Urinary bladder (tissue), 4 donors: ENCODE results near the gene MDGA2. TPM values are rescaled to one million over a fixed set of nuclear protein-coding genes. Genes with fewer than 3 reads are reported as not detected.
"Not testable (repeated sequence)": the region's sequence is repeated elsewhere in the genome, so short reads cannot be mapped to it uniquely, and the experiment has no call there.

Experiments used
- DNase-seq: peaks from one replicate; pipeline ENCODE4 v3.0.0-alpha.2; 2015; ENCODE audit errors: extremely low spot score
- H3K27ac ChIP-seq: one replicate; pipeline ENCODE4 v1.5.1; 2013; ENCODE audit warnings: low read depth, mild to moderate bottlenecking, moderate library complexity
- H3K36me3 ChIP-seq: one replicate; pipeline ENCODE4 v1.6.1; 2013; ENCODE audit warnings: mild to moderate bottlenecking, moderate library complexity; ENCODE audit not compliant: insufficient read depth
- H3K4me1 ChIP-seq: one replicate; pipeline ENCODE4 v1.6.1; 2013; ENCODE audit warnings: mild to moderate bottlenecking, moderate library complexity; ENCODE audit not compliant: insufficient read depth
- H3K4me3 ChIP-seq: one replicate; pipeline ENCODE4 v1.5.1; 2013; ENCODE audit warnings: low read depth, low read length
- WGBS: extraction: QIAGEN DNeasy Blood & Tissue Kit; methylation state at CpG from one replicate; pipeline ENCODE4 v1.1.7; 2013; 5-methylcytosine and 5-hydroxymethylcytosine counted together
- polyA plus RNA-seq: library from polyadenylated mRNA; stranded (reverse); fragments of 200-250 nt; gene quantifications from one replicate; pipeline ENCODE4 v1.2.3, GENCODE V29; 2013
- total RNA-seq: library from RNA; depleted of rRNA; stranded (reverse); fragments of >200 nt; gene quantifications from one replicate; pipeline ENCODE4 v1.2.3, GENCODE V29; 2014
- donor health status: healthy with polysubstance abuse.
- donor health status: healthy.

MDGA2 gene
- total and polyA plus RNA-seq, 2 donors, result 0.15 to 6.1 TPM

DNA sequence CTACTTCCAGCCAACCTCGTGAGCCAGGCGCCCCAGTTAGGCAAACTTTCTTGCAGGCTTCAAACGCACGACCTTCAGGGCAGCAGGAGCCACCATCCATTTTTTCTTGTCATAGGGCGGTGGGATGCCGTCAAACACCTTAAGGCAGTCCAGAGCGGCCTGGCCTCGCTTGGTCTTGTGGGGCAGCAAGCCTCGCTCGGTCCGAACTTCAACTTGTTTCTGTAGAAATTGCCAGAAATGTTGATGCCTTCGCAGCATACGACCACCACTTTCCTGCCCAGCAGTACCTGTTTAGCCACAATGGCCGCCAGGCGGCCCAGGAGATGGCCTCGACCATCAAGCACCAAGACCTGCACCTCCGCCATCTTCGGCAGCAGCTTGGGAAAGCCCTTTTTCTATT is 474.7 kb downstream of the MDGA2 start:
- Histone ChIP-seq H3K4me1 (no peaks in the 10 kb centered on the region), H3K4me3 (no peak overlapping the region), H3K36me3 (no peaks in the 10 kb centered on the region), H3K27ac (no peak overlapping the region)
- DNase-seq, result no peak
- 96% methylated on average over 18 of the region's 18 CpGs for WGBS

DNA sequence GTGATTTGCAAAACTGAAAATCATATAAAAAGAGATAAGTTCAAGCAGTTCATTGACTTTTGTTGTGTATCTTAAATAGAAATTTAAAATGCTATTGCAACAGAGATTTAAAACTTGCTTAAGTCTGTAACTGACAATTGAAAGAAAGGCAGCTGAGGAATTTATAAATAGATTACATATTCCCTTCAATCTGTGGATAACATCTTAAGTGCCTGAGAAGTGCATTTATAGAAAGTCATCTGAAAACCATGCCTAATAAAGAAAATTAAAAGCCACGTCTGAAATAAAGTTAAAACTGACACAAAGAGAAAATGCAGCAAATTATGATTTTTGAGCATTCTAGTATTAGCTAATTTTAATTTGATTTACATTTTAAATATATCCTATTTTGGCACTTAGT is 479.8 kb downstream of the MDGA2 start:
- Histone ChIP-seq H3K4me3 (no peak overlapping the region), H3K4me1 (no peaks in the 10 kb centered on the region), H3K27ac (no peak overlapping the region), H3K36me3 (no peaks in the 10 kb centered on the region)
- whole genome bisulfite sequencing, result 55% methylated on average over 1 of the region's 1 CpG
- no peak for DNase-seq

DNA sequence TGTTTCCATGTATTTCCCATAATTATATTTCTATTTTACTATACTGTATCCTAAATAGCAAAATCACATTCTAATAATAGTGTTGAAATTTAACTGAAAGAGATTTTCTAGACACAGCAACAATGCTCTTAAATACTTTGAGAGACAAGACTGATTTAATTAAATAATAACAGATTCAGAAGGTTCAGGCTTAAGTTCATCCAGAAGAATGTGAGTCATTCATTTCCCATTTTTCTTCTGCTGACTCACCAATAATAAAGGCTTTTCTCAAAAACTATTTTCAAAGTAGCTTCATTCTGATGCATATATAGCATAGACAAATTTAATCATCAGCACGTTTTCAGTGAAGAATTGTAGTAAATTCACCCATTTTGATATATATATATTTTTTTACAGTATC is 481.4 kb downstream of the MDGA2 start:
- Histone ChIP-seq H3K4me1 (no peaks in the 10 kb centered on the region), H3K36me3 (no peaks in the 10 kb centered on the region), H3K27ac (no peak overlapping the region), H3K4me3 (no peak overlapping the region)
- no peak for DNase-seq
- WGBS, result 34% methylated on average over 1 of the region's 1 CpG

DNA sequence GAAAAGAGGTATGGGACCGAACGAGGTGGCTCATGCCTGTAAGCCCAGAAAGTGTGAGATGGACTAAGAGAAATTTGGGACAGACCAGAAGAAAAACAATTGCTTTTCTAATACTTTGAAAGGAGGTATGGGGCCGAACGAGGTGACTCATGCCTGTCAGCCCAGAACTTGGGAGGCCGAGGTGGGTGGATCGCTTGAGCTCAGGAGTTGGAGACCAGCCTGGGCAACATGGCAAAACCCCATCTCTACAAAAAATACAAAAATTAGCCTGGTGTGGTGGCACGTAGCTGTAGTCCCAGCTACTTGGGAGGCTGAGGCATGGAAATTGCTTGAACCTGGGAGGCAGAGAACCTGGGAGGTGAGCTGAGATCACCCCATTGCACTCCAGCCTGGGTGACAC is 483.2 kb downstream of the MDGA2 start:
- not testable (repeated sequence) for DNase-seq, H3K27ac ChIP-seq, H3K36me3 ChIP-seq, H3K4me3 ChIP-seq, H3K4me1 ChIP-seq
- 91% methylated on average over 7 of the region's 7 CpGs for WGBS

DNA sequence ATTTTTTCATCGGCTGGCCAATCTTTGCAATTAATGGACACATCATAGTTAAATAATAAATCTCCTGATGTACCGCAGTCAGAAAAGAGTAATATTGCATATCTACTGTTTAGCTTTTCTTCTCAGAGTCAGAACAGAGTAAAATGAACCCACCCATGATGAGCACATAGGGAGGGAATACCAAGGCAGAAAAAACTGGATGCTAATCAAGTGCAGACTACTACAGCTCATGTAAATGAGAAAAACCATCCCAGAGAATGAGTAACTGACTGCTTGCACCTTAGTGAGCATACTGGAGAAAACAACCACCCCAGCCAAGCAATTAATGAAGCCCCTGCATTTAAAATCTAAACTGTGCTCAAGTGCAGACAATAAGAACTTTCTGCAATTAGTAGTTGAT is 483.7 kb downstream of the MDGA2 start:
- 81% methylated on average over 2 of the region's 2 CpGs for WGBS
- DNase-seq, result no peak
- no peaks in the 10 kb centered on the region for H3K4me1 ChIP-seq
- no peak overlapping the region for H3K27ac ChIP-seq
- no peaks in the 10 kb centered on the region for H3K36me3 ChIP-seq
- H3K4me3 ChIP-seq, result no peak overlapping the region

DNA sequence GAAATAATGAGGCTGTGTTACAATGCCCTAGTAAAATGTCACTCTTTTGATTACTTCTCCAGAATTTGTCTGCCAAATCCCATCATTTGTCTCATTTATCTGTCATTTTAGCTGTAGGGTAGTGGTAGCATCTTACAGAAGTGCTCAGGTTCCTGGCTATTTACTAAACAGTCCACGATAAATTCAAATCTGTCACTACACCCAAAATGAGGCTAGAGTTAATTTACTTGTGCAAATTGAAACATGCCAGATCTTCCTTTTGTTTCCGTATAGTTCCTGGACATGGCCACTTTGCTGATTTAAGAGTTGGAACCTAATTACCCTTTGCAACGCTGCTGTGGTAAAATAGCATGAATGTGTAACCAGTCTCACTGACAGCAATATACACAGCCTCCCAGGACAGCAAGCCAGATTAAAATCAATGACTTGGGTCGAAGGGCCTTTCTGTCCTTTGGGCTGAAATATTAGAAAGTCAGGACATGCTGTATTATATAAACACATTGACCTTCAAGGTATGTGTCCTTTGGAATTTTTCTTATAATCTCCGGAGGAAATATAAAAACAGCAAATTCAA is 485.4 kb downstream of the MDGA2 start:
- Histone ChIP-seq H3K4me3 (no peak overlapping the region), H3K36me3 (no peaks in the 10 kb centered on the region), H3K4me1 (no peaks in the 10 kb centered on the region), H3K27ac (no peak overlapping the region)
- WGBS, result 76% methylated on average over 5 of the region's 5 CpGs
- DNase-seq, result no peak

DNA sequence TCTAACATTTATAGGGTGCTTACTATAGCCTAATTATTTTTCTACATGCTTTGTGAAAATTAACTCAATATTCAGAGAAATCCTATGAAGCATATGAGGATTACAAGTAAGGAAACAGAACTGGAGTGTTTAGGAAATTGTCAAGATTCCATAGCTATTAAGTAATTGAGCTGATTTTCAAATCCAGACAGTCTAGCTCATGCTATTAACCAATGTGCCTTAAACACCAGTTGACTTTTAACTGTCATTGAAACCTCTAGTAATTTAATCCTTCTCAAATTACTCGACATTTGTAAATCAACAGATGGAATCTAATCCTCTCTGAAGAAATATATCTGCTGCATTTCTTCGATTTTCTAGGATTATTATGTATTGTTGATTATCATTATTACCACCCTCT is 488.9 kb downstream of the MDGA2 start:
- 36% methylated on average over 2 of the region's 2 CpGs for WGBS
- H3K27ac ChIP-seq, result no peak overlapping the region
- DNase-seq, result no peak
- no peak overlapping the region for H3K4me3 ChIP-seq
- H3K4me1 ChIP-seq, result no peaks in the 10 kb centered on the region
- H3K36me3 ChIP-seq, result no peaks in the 10 kb centered on the region

DNA sequence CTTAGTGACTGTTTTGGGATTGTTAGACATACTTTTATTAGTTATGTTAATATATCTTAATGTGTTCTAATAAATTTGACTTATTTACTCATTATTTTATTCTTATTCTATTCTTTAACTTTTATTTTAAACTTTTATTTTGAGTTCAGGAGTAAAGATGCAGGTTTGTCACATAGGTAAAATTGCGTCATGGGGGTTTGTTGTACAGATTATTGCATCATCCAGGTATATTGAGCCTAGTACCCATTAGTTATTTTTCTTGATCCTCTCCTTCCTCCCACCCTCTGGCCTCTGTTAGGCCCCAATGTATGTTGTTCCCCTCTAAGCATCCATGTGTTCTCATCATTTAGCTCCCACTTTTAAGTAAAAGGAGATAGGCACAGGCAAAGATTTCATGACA is 495.5 kb downstream of the MDGA2 start:
- WGBS, result 96% methylated on average over 1 of the region's 1 CpG
- H3K36me3 ChIP-seq, result no peaks in the 10 kb centered on the region

DNA sequence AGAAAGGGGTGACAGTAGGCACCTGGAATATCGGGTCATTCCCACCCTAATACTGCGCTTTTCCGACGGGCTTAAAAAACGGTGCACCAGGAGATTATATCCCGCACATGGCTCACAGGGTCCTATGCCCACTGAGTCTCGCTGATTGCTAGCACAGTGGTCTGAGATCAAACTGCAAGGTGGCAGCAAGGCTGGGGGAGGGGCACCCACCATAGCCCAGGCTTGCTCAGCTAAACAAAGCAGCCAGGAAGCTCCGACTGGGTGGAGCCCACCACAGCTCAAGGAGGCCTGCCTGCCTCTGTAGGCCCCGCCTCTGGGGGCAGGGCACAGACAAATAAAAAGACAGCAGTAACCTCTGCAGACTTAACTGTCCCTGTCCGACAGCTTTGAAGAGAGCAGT is 503.5 kb downstream of the MDGA2 start:
- not testable (repeated sequence) for H3K4me3 ChIP-seq, H3K27ac ChIP-seq, H3K4me1 ChIP-seq, H3K36me3 ChIP-seq, DNase-seq
- WGBS, result 94% methylated on average over 10 of the region's 10 CpGs

More for the DNA sequence above, 495.5 kb downstream of the MDGA2 start:
- no peak for DNase-seq
- Histone ChIP-seq H3K27ac (no peak overlapping the region), H3K4me1 (no peaks in the 10 kb centered on the region), H3K4me3 (no peak overlapping the region)

DNA sequence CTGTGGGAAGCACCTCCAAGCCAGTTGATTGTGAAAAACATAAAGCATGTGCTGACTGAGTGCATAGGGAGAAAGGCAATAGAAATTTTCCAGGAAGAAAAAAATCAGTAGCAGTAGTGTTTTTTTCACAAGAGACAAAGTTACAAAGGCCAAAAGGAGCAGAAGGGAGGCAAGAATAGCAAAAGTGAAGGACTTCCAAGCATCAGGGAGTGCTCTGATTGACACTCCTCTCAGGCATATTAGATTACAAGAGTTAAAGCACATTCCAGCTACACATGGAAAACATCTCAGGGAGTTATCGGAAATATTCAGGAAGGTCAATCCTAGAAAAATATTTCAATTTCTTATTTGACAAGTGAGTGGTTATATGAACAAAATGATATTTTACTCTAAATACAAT is 508.0 kb downstream of the MDGA2 start:
- Histone ChIP-seq H3K4me3 (no peak overlapping the region), H3K4me1 (no peaks in the 10 kb centered on the region), H3K36me3 (no peaks in the 10 kb centered on the region), H3K27ac (no peak overlapping the region)
- DNase-seq, result no peak
- WGBS, result 90% methylated on average over 1 of the region's 1 CpG

DNA sequence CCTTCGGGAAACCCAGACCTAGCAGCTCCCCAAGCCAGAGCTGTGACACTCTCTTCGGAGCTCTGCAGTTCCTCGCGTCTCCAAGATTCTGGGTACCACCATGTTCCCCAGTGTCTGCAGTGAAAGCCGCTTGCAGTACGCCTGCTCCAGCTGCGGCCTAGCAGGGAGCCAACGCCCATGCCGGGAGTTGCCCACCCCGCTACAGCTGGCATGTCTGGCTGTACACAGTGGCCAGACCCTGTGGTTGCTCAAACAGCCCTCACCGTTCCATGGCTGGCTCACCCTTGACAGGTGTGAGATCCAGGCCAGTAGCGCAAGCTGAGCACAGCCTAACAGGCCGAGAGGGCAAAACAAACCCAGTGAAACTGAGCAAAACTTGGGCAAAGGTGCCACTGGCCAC is 520.0 kb downstream of the MDGA2 start:
- Histone ChIP-seq H3K27ac (no peak overlapping the region), H3K36me3 (no peaks in the 10 kb centered on the region), H3K4me3 (no peak overlapping the region), H3K4me1 (no peaks in the 10 kb centered on the region)
- 97% methylated on average over 13 of the region's 13 CpGs for WGBS
- DNase-seq, result no peak

DNA sequence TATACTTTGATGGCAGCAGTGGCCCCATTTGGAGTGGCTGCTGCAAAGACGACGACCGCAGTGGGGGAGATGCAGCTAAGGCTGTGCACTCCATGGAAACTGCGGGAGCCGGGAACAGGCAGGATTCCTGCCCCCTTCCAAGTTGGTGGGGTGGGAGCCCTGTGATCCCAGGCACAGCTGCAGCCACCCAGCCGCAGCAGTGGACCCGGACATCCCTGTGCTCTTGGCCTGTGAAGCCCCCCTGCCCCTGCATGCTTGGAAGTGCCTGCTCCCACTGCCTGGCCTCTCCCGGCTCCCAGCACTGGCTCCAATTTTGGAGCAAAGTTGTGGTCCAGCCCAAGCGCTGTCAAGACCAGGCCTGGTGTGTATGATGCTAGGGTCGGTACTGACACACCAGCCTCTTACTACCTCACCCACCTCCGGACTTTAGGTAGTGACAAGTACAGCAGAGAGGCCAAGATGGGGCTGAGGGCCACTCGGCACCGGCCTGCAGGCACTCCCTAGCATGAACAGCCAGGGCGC is 521.1 kb downstream of the MDGA2 start:
- no peak overlapping the region for H3K4me3 ChIP-seq

DNA sequence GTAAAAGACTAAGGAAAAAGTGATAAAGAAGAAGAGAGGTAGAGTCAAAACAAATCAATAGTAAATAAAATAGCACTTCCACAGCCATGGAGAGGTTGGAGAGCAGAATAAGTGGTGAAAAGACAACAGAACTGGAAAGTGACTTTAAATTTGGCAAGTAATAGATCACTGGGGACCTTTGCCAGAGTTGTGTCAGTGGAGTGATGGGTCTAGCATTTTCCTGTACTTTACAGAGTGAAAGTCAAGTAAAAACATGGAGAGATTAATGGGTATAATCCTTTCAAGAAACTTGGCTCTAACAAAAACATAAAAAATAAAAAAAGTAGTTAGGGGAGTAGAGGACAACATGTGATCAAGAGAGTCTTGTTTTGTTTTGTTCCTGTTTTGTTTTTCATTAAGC is 521.7 kb downstream of the MDGA2 start:
- Histone ChIP-seq H3K4me3 (no peak overlapping the region), H3K36me3 (no peaks in the 10 kb centered on the region), H3K4me1 (no peaks in the 10 kb centered on the region), H3K27ac (no peak overlapping the region)
- no peak for DNase-seq

More for the DNA sequence above, 521.1 kb downstream of the MDGA2 start:
- Histone ChIP-seq H3K4me1 (no peaks in the 10 kb centered on the region), H3K36me3 (no peaks in the 10 kb centered on the region), H3K27ac (no peak overlapping the region)
- no peak for DNase-seq
- 90% methylated on average over 14 of the region's 14 CpGs for WGBS

DNA sequence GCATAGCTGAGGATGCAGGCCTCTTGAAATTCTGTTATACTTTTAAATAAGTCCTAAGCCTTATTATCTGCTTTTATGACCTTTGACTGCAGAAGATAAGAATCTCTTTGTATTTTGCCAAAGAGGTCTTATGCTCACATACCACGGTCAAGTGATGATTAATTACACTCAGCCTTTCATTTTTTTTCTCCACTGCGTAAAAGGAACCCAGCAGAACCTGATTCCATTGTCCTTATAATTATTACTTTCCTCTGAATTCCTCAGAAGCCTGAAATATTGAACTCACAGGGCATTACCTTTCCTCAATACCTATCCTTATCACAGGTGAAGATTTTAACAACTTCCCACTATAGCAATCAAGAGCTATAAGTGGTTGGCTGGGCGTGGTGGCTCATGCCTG is 525.1 kb downstream of the MDGA2 start:
- Histone ChIP-seq H3K4me1 (no peaks in the 10 kb centered on the region), H3K27ac (no peak overlapping the region), H3K36me3 (no peaks in the 10 kb centered on the region), H3K4me3 (no peak overlapping the region)
- DNase-seq, result no peak
- 72% methylated on average over 3 of the region's 3 CpGs for WGBS

DNA sequence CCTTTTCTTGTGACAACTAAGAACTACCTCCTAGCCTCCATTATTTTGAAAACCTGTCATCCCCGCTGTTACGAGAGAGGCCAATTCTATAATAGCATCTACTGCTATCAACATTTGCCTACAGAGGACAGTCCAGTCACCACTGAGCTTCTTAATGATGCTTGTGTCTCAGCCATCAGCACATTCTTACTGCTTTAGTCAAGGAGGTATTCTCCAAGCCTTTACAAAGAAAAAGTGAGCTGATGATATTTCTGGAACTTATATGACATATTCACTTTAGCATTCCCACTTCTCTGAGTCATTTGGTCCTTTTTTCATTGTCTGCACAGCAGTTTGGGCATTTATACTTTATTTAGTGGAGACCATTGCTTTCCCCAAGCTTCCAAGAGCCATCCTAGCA is 526.1 kb downstream of the MDGA2 start:
- H3K36me3 ChIP-seq, result no peaks in the 10 kb centered on the region
- WGBS, result 95% methylated on average over 2 of the region's 2 CpGs
- DNase-seq, result no peak
- no peak overlapping the region for H3K4me3 ChIP-seq
- H3K4me1 ChIP-seq, result no peaks in the 10 kb centered on the region
- H3K27ac ChIP-seq, result no peak overlapping the region
